AG04450 (cell line): ENCODE measurements around the gene CFAP20DC. TPM values are rescaled to one million over a fixed set of nuclear protein-coding genes. Genes with fewer than 3 reads are reported as not detected.

Source experiments
- CTCF ChIA-PET: fragments of 300-600, 350-600 bp; formaldehyde crosslinking; extraction: SDS; loops from one replicate; lab custom pipeline; 2022; ENCODE audit warnings: antibody characterized with exemption, inconsistent platforms; lab: Charles Lee
- POLR2A ChIA-PET: fragments of 350-600 bp; formaldehyde crosslinking; extraction: SDS; loops from one replicate; lab custom pipeline; 2021; ENCODE audit warnings: antibody characterized with exemption, inconsistent platforms; lab: Yijun Ruan, JAX
- DNase-seq: peaks from one replicate; pipeline ENCODE4 v3.0.0-alpha.2; 2011; ENCODE audit warnings: low read depth, low spot score
- H3K27ac ChIP-seq: one replicate; pipeline ENCODE4 v1.5.1; 2012; ENCODE audit warnings: low read depth, low read length, control low read depth
- H3K27me3 ChIP-seq: one replicate; pipeline ENCODE4 v1.6.0; 2012; ENCODE audit warnings: low read length; ENCODE audit not compliant: control insufficient read depth, insufficient read depth
- H3K4me3 ChIP-seq: 2 replicates; pipeline ENCODE4 v1.5.1; 2011; ENCODE audit warnings: mild to moderate bottlenecking, low read depth, low read length, control low read depth
- H3K9me3 ChIP-seq: 2 replicates; pipeline ENCODE4 v1.5.1; 2012; ENCODE audit warnings: low read length; ENCODE audit not compliant: control insufficient read depth, insufficient read depth
- CTCF ChIP-seq: IDR thresholded peaks from 2 replicates; pipeline ENCODE4 v1.5.1; 2011; ENCODE audit warnings: low read depth, low read length, control low read depth, inconsistent platforms
- polyA plus RNA-seq: library from polyadenylated mRNA; depleted of rRNA; stranded (reverse); fragments of >200 nt; gene quantifications from 2 replicates; pipeline ENCODE4 v1.2.3, GENCODE V29; 2011

Gene CFAP20DC
- polyA plus RNA-seq, 1 experiment, result 3.5 TPM

GRCh38 chr3:58737644-58738043, 312.2 kb downstream of the CFAP20DC start:
- TF ChIP-seq CTCF, result no peak
- Histone ChIP-seq H3K4me3 (no peak overlapping the region), H3K9me3 (no peaks in the 10 kb centered on the region), H3K27ac (no peak overlapping the region), H3K27me3 (no peaks in the 10 kb centered on the region)
- POLR2A ChIA-PET, result no interaction called here
- CTCF ChIA-PET, result no interaction called here
- DNase-seq, result no peak

GRCh38 chr3:58731673-58732072, 318.2 kb downstream of the CFAP20DC start:
- no peak for DNase-seq
- ChIA-PET CTCF (no interaction called here), POLR2A (no interaction called here)
- Histone ChIP-seq H3K27ac (no peak overlapping the region), H3K27me3 (no peaks in the 10 kb centered on the region), H3K9me3 (no peaks in the 10 kb centered on the region), H3K4me3 (no peak overlapping the region)
- TF ChIP-seq CTCF, result no peak

- DNase-seq, result no peak
- ChIA-PET CTCF (no interaction called here), POLR2A (no interaction called here)
- H3K9me3 ChIP-seq, result no peaks in the 10 kb centered on the region
- TF ChIP-seq CTCF, result no peak
- H3K27me3 ChIP-seq, result peaks cover 5% of the 10 kb centered on the region
- no peak overlapping the region for H3K27ac ChIP-seq
- no peak overlapping the region for H3K4me3 ChIP-seq
Measured at GRCh38 chr3:58728723-58729122, 321.1 kb downstream of the CFAP20DC start.

- Histone ChIP-seq H3K27me3 (peaks cover 9% of the 10 kb centered on the region), H3K9me3 (no peaks in the 10 kb centered on the region), H3K4me3 (no peak overlapping the region), H3K27ac (no peak overlapping the region)
- DNase-seq, result no peak
- ChIA-PET CTCF (no interaction called here), POLR2A (no interaction called here)
- TF ChIP-seq CTCF, result no peak
Measured at GRCh38 chr3:58725326-58725853, 324.4 kb downstream of the CFAP20DC start.

GRCh38 chr3:58724336-58724735, 325.5 kb downstream of the CFAP20DC start:
- no peaks in the 10 kb centered on the region for H3K9me3 ChIP-seq
- TF ChIP-seq CTCF, result no peak
- no peak overlapping the region for H3K27ac ChIP-seq
- ChIA-PET CTCF (no interaction called here), POLR2A (no interaction called here)
- peaks cover 9% of the 10 kb centered on the region for H3K27me3 ChIP-seq
- H3K4me3 ChIP-seq, result no peak overlapping the region
- no peak for DNase-seq
